Effector memory CD4-positive, alpha-beta T cell (primary cell): Measurements from ENCODE around the gene GMPPB.
"Not testable (repeated sequence)": the region's sequence is repeated elsewhere in the genome, so short reads cannot be mapped to it uniquely, and the experiment has no call there.

Experiments used
- DNase-seq, 3 donors: peaks; one replicate each; pipeline ENCODE4 v3.0.0-alpha.2; 2020
- H3K27ac ChIP-seq: 2 replicates; pipeline ENCODE4 v1.7.0; 2013; ENCODE audit warnings: mild to moderate bottlenecking, low read length, moderate library complexity; ENCODE audit not compliant: insufficient read depth, poor library complexity, severe bottlenecking
- H3K27me3 ChIP-seq: replicated peaks from 2 replicates; pipeline ENCODE4 v1.7.0; 2013; ENCODE audit warnings: mild to moderate bottlenecking, low read length; ENCODE audit not compliant: insufficient read depth, control insufficient read depth, poor library complexity, severe bottlenecking
- H3K36me3 ChIP-seq: 2 replicates; pipeline ENCODE4 v1.7.0; 2013; ENCODE audit warnings: mild to moderate bottlenecking, low read length, moderate library complexity; ENCODE audit not compliant: control insufficient read depth, insufficient read depth
- H3K4me1 ChIP-seq: 2 replicates; pipeline ENCODE4 v1.7.0; 2013; ENCODE audit warnings: low read length, mild to moderate bottlenecking; ENCODE audit not compliant: control insufficient read depth, insufficient read depth, poor library complexity, severe bottlenecking
- H3K4me3 ChIP-seq: 2 replicates; pipeline ENCODE4 v1.7.0; 2013; ENCODE audit warnings: low read length, low read depth, mild to moderate bottlenecking; ENCODE audit not compliant: insufficient read depth, poor library complexity, severe bottlenecking
- H3K9me3 ChIP-seq: 2 replicates; pipeline ENCODE4 v1.7.0; 2013; ENCODE audit warnings: mild to moderate bottlenecking, low read length, moderate library complexity; ENCODE audit not compliant: control insufficient read depth

Gene GMPPB

GRCh38 chr3:49694409-49695070 lies 29.2 kb downstream of the GMPPB start:
- H3K9me3 ChIP-seq, H3K27ac ChIP-seq, H3K27me3 ChIP-seq, H3K4me3 ChIP-seq, DNase-seq, H3K4me1 ChIP-seq: not testable (repeated sequence)
- peaks cover 20% of the 10 kb centered on the region for H3K36me3 ChIP-seq

- H3K27me3 ChIP-seq, H3K4me3 ChIP-seq, H3K27ac ChIP-seq, DNase-seq, H3K36me3 ChIP-seq, H3K9me3 ChIP-seq: not testable (repeated sequence)
- H3K4me1 ChIP-seq = peaks cover 13% of the 10 kb centered on the region
Observed at GRCh38 chr3:49691481-49691880, 32.3 kb downstream of the GMPPB start.

GRCh38 chr3:49690856-49691255 lies 32.9 kb downstream of the GMPPB start:
- H3K4me1 ChIP-seq = peaks cover 13% of the 10 kb centered on the region
- not testable (repeated sequence) for H3K27me3 ChIP-seq, H3K9me3 ChIP-seq, H3K27ac ChIP-seq, H3K36me3 ChIP-seq, DNase-seq, H3K4me3 ChIP-seq

GRCh38 chr3:49689908-49690624 lies 33.7 kb downstream of the GMPPB start:
- not testable (repeated sequence) for DNase-seq, H3K27me3 ChIP-seq, H3K36me3 ChIP-seq, H3K9me3 ChIP-seq
- H3K4me1 ChIP-seq = peaks cover 13% of the 10 kb centered on the region
- H3K27ac ChIP-seq = peak overlapping the region; percentile 81
- H3K4me3 ChIP-seq = peak overlapping the region; percentile 81

GRCh38 chr3:49689046-49689907 lies 34.5 kb downstream of the GMPPB start, which contains the start of the genes MST1 and RNF123:
MST1 (minus strand) TSS chr3:49689474; CDS start chr3:49688691, 783 bp downstream.
RNF123 (plus strand) TSS chr3:49689557; CDS start chr3:49691166, 1,609 bp downstream.
- H3K27me3 ChIP-seq = no peaks in the 10 kb centered on the region
- peak; percentile 86 to 88 (median 86) for DNase-seq
- peaks cover 13% of the 10 kb centered on the region for H3K4me1 ChIP-seq
- H3K27ac ChIP-seq = peak within 1 kb of the TSS; percentile 81
- H3K9me3 ChIP-seq = no peaks in the 10 kb centered on the region
- H3K4me3 ChIP-seq = peak within 1 kb of the TSS; percentile 81
- H3K36me3 ChIP-seq = no peaks in the 10 kb centered on the region

- H3K36me3 ChIP-seq, H3K9me3 ChIP-seq, DNase-seq, H3K27me3 ChIP-seq: not testable (repeated sequence)
- Histone ChIP-seq H3K4me1 (peaks cover 13% of the 10 kb centered on the region), H3K4me3 (peak overlapping the region; percentile 81), H3K27ac (peak overlapping the region; percentile 81)
Observed at GRCh38 chr3:49688338-49689045, 35.3 kb downstream of the GMPPB start.

- H3K27ac ChIP-seq, H3K27me3 ChIP-seq, H3K9me3 ChIP-seq, H3K4me3 ChIP-seq, DNase-seq: not testable (repeated sequence)
- Histone ChIP-seq H3K36me3 (peaks cover 14% of the 10 kb centered on the region), H3K4me1 (peaks cover 13% of the 10 kb centered on the region)
Observed at GRCh38 chr3:49687424-49687795, 36.3 kb downstream of the GMPPB start.

GRCh38 chr3:49686769-49687423 lies 36.9 kb downstream of the GMPPB start:
- Histone ChIP-seq H3K4me3 (peak overlapping the region; percentile 40), H3K36me3 (peaks cover 19% of the 10 kb centered on the region), H3K4me1 (peaks cover 13% of the 10 kb centered on the region)
- not testable (repeated sequence) for H3K27ac ChIP-seq, H3K9me3 ChIP-seq, H3K27me3 ChIP-seq
- DNase-seq = peak in 2 of 3 donors; percentile 34 to 43

GRCh38 chr3:49686346-49686745 lies 37.4 kb downstream of the GMPPB start:
- Histone ChIP-seq H3K4me3 (peak overlapping the region; percentile 40), H3K36me3 (peaks cover 25% of the 10 kb centered on the region), H3K4me1 (peaks cover 13% of the 10 kb centered on the region)
- not testable (repeated sequence) for H3K27ac ChIP-seq, H3K27me3 ChIP-seq, H3K9me3 ChIP-seq
- peak; percentile 15 to 29 (median 23) for DNase-seq
